ENCODE results near the gene CRISP1.
"Not testable (repeated sequence)": the region's sequence is repeated elsewhere in the genome, so short reads cannot be mapped to it uniquely, and the experiment has no call there.

The CRISP1 gene

DNA sequence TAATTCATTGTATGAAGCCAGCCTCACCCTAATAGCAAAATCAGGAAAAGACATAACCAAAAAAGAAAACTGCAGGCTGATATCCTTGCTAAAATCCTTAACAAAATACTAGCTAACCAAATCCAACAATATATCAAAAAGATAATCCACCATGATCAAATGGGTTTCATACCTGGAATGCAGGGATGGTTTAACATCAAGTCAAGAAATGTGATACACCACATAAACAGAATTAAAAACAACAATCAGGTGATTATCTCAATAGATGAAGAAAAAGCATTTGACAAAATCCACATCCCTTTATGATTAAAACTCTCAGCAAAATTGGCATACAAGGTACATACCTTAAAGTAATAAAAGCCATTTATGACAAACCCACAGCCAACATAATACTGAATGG is 29.2 kb upstream of the CRISP1 start:
- H3K36me3 ChIP-seq (ENCODE audit: control insufficient read depth in 2 of 2, insufficient read depth in 2 of 2, low read length in 2 of 2); H3K4me3 ChIP-seq (ENCODE audit: low read length in 2 of 2); H3K27me3 ChIP-seq (ENCODE audit: control insufficient read depth in 2 of 2, insufficient read depth in 2 of 2, low read length in 2 of 2); H3K4me1 ChIP-seq (ENCODE audit: control insufficient read depth in 2 of 2, insufficient read depth in 2 of 2, low read length in 2 of 2); H3K9me3 ChIP-seq (ENCODE audit: control insufficient read depth in 2 of 2, low read length in 2 of 2); H3K27ac ChIP-seq (ENCODE audit: low read depth in 2 of 2, low read length in 2 of 2); H3K9ac ChIP-seq (ENCODE audit: low read depth in 1 of 2, low read length in 2 of 2): not testable (repeated sequence)

DNA sequence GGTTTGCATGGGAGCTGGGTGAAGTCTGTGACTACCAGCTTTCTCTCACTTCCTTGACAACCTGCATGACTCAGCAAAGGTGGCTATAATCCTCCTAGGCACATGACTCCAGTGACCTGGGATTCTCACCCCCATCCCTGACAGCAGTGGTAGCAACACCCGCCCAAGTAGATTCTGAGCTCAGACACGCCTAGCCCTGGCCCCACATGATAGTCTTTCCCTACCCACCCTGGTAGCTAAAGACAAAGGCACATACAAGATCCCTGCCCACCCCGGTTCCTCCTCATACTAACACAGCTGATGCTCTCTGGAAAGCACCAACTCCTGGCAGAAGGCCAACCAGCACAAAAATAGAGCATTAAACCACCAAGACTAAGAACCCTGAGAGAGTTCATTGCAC is 25.9 kb upstream of the CRISP1 start:
- Histone ChIP-seq H3K9ac (ENCODE audit: low read depth in 1 of 2, low read length in 2 of 2) (no peak overlapping the region), H3K36me3 (ENCODE audit: control insufficient read depth in 2 of 2, insufficient read depth in 2 of 2, low read length in 2 of 2) (no peaks in the 10 kb centered on the region), H3K27me3 (ENCODE audit: control insufficient read depth in 2 of 2, insufficient read depth in 2 of 2, low read length in 2 of 2) (no peaks in the 10 kb centered on the region), H3K27ac (ENCODE audit: low read depth in 2 of 2, low read length in 2 of 2) (no peak overlapping the region), H3K4me1 (ENCODE audit: control insufficient read depth in 2 of 2, insufficient read depth in 2 of 2, low read length in 2 of 2) (no peaks in the 10 kb centered on the region), H3K9me3 (ENCODE audit: control insufficient read depth in 2 of 2, low read length in 2 of 2) (no peaks in the 10 kb centered on the region), H3K4me3 (ENCODE audit: low read length in 2 of 2) (no peak overlapping the region)

- Histone ChIP-seq H3K4me1 (ENCODE audit: control insufficient read depth in 2 of 2, insufficient read depth in 2 of 2, low read length in 2 of 2) (no peaks in the 10 kb centered on the region), H3K4me3 (ENCODE audit: low read length in 2 of 2) (no peak overlapping the region), H3K27me3 (ENCODE audit: control insufficient read depth in 2 of 2, insufficient read depth in 2 of 2, low read length in 2 of 2) (no peaks in the 10 kb centered on the region), H3K9ac (ENCODE audit: low read depth in 1 of 2, low read length in 2 of 2) (no peak overlapping the region), H3K36me3 (ENCODE audit: control insufficient read depth in 2 of 2, insufficient read depth in 2 of 2, low read length in 2 of 2) (no peaks in the 10 kb centered on the region), H3K9me3 (ENCODE audit: control insufficient read depth in 2 of 2, low read length in 2 of 2) (no peaks in the 10 kb centered on the region), H3K27ac (ENCODE audit: low read depth in 2 of 2, low read length in 2 of 2) (no peak overlapping the region)
Measured at GRCh38 chr6:49890988-49891387, 24.7 kb upstream of the CRISP1 start.

DNA sequence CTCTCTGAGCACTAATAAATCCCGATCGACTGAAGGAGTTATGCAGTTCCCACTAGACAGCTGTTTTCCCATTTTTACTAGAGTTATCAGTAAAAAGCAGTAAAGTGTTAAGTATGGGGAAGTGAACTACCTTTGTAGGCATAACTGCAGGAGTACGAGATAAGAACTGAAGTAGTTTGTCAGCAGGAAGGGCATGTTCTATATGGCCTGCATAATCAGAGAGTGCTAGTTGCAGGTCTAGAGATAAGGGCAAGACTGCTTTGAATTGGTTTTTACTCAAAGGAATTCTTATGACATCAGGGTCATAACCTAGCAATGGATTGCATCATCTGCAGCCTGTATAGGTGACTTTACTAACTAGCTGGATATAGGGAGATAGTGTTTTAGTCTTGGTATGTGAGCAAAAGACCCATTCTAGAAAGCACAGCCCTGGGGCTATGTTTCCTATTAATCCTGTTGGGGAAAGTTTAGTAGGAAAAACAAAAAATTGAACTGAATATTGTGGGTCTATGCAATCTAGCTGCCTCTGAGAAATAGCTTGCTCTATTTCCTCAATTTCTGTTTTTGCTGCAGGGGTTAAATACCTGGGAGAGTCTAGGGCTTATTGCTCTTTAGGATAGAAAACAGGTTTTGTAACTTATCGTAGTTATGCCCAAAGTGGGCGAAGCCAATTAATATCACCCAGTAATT is 22.6 kb upstream of the CRISP1 start:
- no peak overlapping the region for H3K4me3 ChIP-seq (ENCODE audit: low read length in 2 of 2)
- no peaks in the 10 kb centered on the region for H3K4me1 ChIP-seq (ENCODE audit: control insufficient read depth in 2 of 2, insufficient read depth in 2 of 2, low read length in 2 of 2)
- no peak overlapping the region for H3K27ac ChIP-seq (ENCODE audit: low read depth in 2 of 2, low read length in 2 of 2)
- no peaks in the 10 kb centered on the region for H3K9me3 ChIP-seq (ENCODE audit: control insufficient read depth in 2 of 2, low read length in 2 of 2)
- H3K36me3 ChIP-seq (ENCODE audit: control insufficient read depth in 2 of 2, insufficient read depth in 2 of 2, low read length in 2 of 2): no peaks in the 10 kb centered on the region
- H3K9ac ChIP-seq (ENCODE audit: low read depth in 1 of 2, low read length in 2 of 2): no peak overlapping the region
- H3K27me3 ChIP-seq (ENCODE audit: control insufficient read depth in 2 of 2, insufficient read depth in 2 of 2, low read length in 2 of 2): no peaks in the 10 kb centered on the region

DNA sequence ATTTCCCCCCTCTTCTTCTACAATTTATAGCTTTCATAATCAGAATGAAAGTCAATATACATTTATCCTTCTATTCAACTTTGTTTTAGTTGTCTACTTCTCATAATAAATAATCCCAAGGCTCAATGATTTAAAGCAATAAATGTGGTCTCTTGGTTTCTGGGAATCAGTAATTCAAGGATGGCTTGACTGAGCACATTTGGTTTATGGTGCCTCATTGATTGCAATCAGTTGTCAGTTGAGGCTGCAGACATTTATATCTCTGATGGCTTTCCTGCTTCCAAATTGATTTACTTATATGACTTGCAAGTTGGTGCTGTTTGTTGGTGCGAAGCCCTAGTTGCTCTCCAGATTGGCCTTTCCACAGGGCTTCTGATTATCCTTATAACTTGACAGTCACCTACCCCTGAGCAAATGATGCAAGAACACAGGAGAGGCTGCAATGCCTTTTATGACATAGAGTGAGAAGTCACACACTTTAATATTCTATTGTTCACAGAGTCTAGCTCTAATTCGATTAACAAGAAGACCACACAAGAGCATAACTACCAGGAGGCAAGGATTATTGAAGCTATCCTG is 2.7 kb upstream of the CRISP1 start:
- Histone ChIP-seq H3K27ac (ENCODE audit: low read depth in 2 of 2, low read length in 2 of 2) (no peak overlapping the region), H3K9ac (ENCODE audit: low read depth in 1 of 2, low read length in 2 of 2) (no peak overlapping the region), H3K4me1 (ENCODE audit: control insufficient read depth in 2 of 2, insufficient read depth in 2 of 2, low read length in 2 of 2) (no peaks in the 10 kb centered on the region), H3K27me3 (ENCODE audit: control insufficient read depth in 2 of 2, insufficient read depth in 2 of 2, low read length in 2 of 2) (no peaks in the 10 kb centered on the region), H3K36me3 (ENCODE audit: control insufficient read depth in 2 of 2, insufficient read depth in 2 of 2, low read length in 2 of 2) (no peaks in the 10 kb centered on the region), H3K4me3 (ENCODE audit: low read length in 2 of 2) (no peak overlapping the region), H3K9me3 (ENCODE audit: control insufficient read depth in 2 of 2, low read length in 2 of 2) (no peaks in the 10 kb centered on the region)

DNA sequence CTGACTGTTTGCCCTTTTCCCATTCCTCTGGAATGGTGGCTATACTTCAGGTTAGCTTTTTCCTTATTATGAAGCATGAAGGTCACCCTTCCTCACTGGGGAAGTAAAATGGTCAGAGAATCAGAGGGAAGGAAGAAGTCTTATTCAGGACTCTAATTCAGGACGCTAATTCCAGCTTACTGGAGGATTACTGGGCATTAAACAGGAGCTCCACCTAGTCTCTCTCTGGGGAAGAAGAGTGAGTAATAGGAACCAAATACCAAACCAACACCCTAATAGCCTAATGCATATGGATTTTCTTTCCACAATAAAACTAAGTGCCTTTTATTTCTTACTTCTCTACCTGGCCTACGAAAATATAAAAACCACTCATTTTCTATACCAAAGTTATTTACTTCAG is 10.1 kb downstream of the CRISP1 start:
- Histone ChIP-seq H3K9ac (ENCODE audit: low read depth in 1 of 2, low read length in 2 of 2) (no peak overlapping the region), H3K36me3 (ENCODE audit: control insufficient read depth in 2 of 2, insufficient read depth in 2 of 2, low read length in 2 of 2) (no peaks in the 10 kb centered on the region), H3K27ac (ENCODE audit: low read depth in 2 of 2, low read length in 2 of 2) (no peak overlapping the region), H3K27me3 (ENCODE audit: control insufficient read depth in 2 of 2, insufficient read depth in 2 of 2, low read length in 2 of 2) (no peaks in the 10 kb centered on the region), H3K4me3 (ENCODE audit: low read length in 2 of 2) (no peak overlapping the region), H3K4me1 (ENCODE audit: control insufficient read depth in 2 of 2, insufficient read depth in 2 of 2, low read length in 2 of 2) (no peaks in the 10 kb centered on the region), H3K9me3 (ENCODE audit: control insufficient read depth in 2 of 2, low read length in 2 of 2) (no peaks in the 10 kb centered on the region)

- Histone ChIP-seq H3K36me3 (ENCODE audit: control insufficient read depth in 2 of 2, insufficient read depth in 2 of 2, low read length in 2 of 2) (no peaks in the 10 kb centered on the region), H3K9ac (ENCODE audit: low read depth in 1 of 2, low read length in 2 of 2) (no peak overlapping the region)
Measured at GRCh38 chr6:49855221-49855620, 11.1 kb downstream of the CRISP1 start.

DNA sequence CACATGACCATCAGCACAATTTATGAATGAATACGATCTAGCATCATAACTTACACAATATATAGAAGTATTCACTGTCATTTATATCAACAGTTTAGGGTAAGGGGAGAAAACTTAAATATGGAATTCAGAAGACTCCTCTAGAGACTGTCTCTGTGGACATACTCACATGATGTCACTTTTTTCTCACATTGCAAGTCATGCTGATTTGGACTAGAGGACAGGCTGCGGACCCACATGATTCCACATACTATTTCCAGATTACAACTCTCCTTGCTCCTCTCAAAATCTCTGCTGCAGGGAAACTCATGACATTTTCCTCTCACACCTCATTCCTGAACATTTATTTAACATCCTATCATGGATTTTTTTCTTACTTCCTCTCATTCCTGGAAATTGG is 13.4 kb downstream of the CRISP1 start:
- H3K27ac ChIP-seq (ENCODE audit: low read depth in 2 of 2, low read length in 2 of 2): no peak overlapping the region
- no peak overlapping the region for H3K9ac ChIP-seq (ENCODE audit: low read depth in 1 of 2, low read length in 2 of 2)
- H3K9me3 ChIP-seq (ENCODE audit: control insufficient read depth in 2 of 2, low read length in 2 of 2): no peaks in the 10 kb centered on the region
- no peak overlapping the region for H3K4me3 ChIP-seq (ENCODE audit: low read length in 2 of 2)
- no peaks in the 10 kb centered on the region for H3K27me3 ChIP-seq (ENCODE audit: control insufficient read depth in 2 of 2, insufficient read depth in 2 of 2, low read length in 2 of 2)
- H3K36me3 ChIP-seq (ENCODE audit: control insufficient read depth in 2 of 2, insufficient read depth in 2 of 2, low read length in 2 of 2): no peaks in the 10 kb centered on the region
- H3K4me1 ChIP-seq (ENCODE audit: control insufficient read depth in 2 of 2, insufficient read depth in 2 of 2, low read length in 2 of 2): no peaks in the 10 kb centered on the region

More at GRCh38 chr6:49855221-49855620, 11.1 kb downstream of the CRISP1 start:
- H3K9me3 ChIP-seq (ENCODE audit: control insufficient read depth in 2 of 2, low read length in 2 of 2): no peaks in the 10 kb centered on the region
- no peaks in the 10 kb centered on the region for H3K27me3 ChIP-seq (ENCODE audit: control insufficient read depth in 2 of 2, insufficient read depth in 2 of 2, low read length in 2 of 2)
- H3K4me1 ChIP-seq (ENCODE audit: control insufficient read depth in 2 of 2, insufficient read depth in 2 of 2, low read length in 2 of 2): no peaks in the 10 kb centered on the region
- no peak overlapping the region for H3K27ac ChIP-seq (ENCODE audit: low read depth in 2 of 2, low read length in 2 of 2)
- H3K4me3 ChIP-seq (ENCODE audit: low read length in 2 of 2): no peak overlapping the region

- Histone ChIP-seq H3K4me3 (ENCODE audit: low read length in 2 of 2) (no peak overlapping the region), H3K27ac (ENCODE audit: low read depth in 2 of 2, low read length in 2 of 2) (no peak overlapping the region), H3K36me3 (ENCODE audit: control insufficient read depth in 2 of 2, insufficient read depth in 2 of 2, low read length in 2 of 2) (no peaks in the 10 kb centered on the region), H3K4me1 (ENCODE audit: control insufficient read depth in 2 of 2, insufficient read depth in 2 of 2, low read length in 2 of 2) (no peaks in the 10 kb centered on the region), H3K9ac (ENCODE audit: low read depth in 1 of 2, low read length in 2 of 2) (no peak overlapping the region), H3K9me3 (ENCODE audit: control insufficient read depth in 2 of 2, low read length in 2 of 2) (no peaks in the 10 kb centered on the region), H3K27me3 (ENCODE audit: control insufficient read depth in 2 of 2, insufficient read depth in 2 of 2, low read length in 2 of 2) (no peaks in the 10 kb centered on the region)
Measured at GRCh38 chr6:49849213-49849907, 17.0 kb downstream of the CRISP1 start.

DNA sequence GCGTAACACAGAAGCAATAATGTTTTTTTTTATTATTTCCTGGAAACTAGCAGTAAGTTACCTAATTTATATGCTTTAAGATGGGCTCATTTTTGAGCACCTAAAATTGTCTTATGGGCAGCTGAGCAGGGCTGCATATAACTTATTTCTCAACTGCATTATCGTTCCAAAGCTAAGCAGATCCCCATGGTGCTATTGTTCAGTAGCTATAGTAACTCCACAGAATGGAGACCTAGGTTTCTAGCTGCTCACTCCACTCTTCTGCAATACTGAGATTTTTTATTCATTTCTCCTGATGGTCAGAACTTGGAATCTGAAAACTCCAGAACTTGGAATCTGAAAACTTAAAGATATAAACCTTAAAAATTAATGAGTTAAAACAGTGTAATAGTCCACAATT is 18.7 kb downstream of the CRISP1 start:
- H3K9me3 ChIP-seq (ENCODE audit: control insufficient read depth in 2 of 2, low read length in 2 of 2): no peaks in the 10 kb centered on the region
- no peaks in the 10 kb centered on the region for H3K4me1 ChIP-seq (ENCODE audit: control insufficient read depth in 2 of 2, insufficient read depth in 2 of 2, low read length in 2 of 2)
- H3K9ac ChIP-seq (ENCODE audit: low read depth in 1 of 2, low read length in 2 of 2): no peak overlapping the region
- no peaks in the 10 kb centered on the region for H3K36me3 ChIP-seq (ENCODE audit: control insufficient read depth in 2 of 2, insufficient read depth in 2 of 2, low read length in 2 of 2)
- no peaks in the 10 kb centered on the region for H3K27me3 ChIP-seq (ENCODE audit: control insufficient read depth in 2 of 2, insufficient read depth in 2 of 2, low read length in 2 of 2)
- no peak overlapping the region for H3K4me3 ChIP-seq (ENCODE audit: low read length in 2 of 2)
- H3K27ac ChIP-seq (ENCODE audit: low read depth in 2 of 2, low read length in 2 of 2): no peak overlapping the region
